H1 (cell line): ENCODE results near the gene BRD1. TPM values are rescaled to one million over a fixed set of nuclear protein-coding genes. Genes with fewer than 3 reads are reported as not detected.

Experiments
- CTCF ChIA-PET: fragments of 300-600 bp; sonication (Branson Sonifier 250); formaldehyde crosslinking; loops from one replicate; lab custom pipeline; 2021; ENCODE audit not compliant: partially characterized antibody; lab: Charles Lee
- POLR2A ChIA-PET: fragments of 300-600 bp; sonication (Branson Sonifier 250); formaldehyde crosslinking; loops from one replicate; lab custom pipeline; 2021; ENCODE audit warnings: inconsistent platforms; ENCODE audit not compliant: partially characterized antibody; lab: Charles Lee
- DNase-seq, 2 experiments: peaks; one replicate each; pipeline versions ENCODE4 v3.0.0 to v3.0.0-alpha.2; 2010 to 2022; ENCODE audit warnings: low spot score in 2 of 2, low read depth in 1 of 2, mixed read lengths in 1 of 2
- FAIRE-seq: peaks from 2 replicates; lab custom pipeline; 2011; peaks lifted over from hg19 to GRCh38; lab: Jason Lieb, UNC
- H2AFZ ChIP-seq: 2 replicates; pipeline ENCODE4 v1.8.1; 2012; ENCODE audit warnings: low read length, inconsistent platforms
- H2AK5ac ChIP-seq: 2 replicates; pipeline ENCODE4 v1.6.1; 2013; ENCODE audit warnings: low read depth, low read length
- H2BK120ac ChIP-seq: replicated peaks from 2 replicates; pipeline ENCODE3; 2013; ENCODE audit warnings: low read depth, low read length, inconsistent platforms
- H2BK12ac ChIP-seq: 2 replicates; pipeline ENCODE4 v1.6.1; 2013; ENCODE audit warnings: low read depth, low read length
- H2BK15ac ChIP-seq: 2 replicates; pipeline ENCODE4 v1.6.1; 2013; ENCODE audit warnings: low read length
- H2BK20ac ChIP-seq: 2 replicates; pipeline ENCODE4 v1.6.1; 2013; ENCODE audit warnings: low read length
- H2BK5ac ChIP-seq: 2 replicates; pipeline ENCODE4 v1.6.1; 2013; ENCODE audit warnings: low read depth, low read length
- H3K14ac ChIP-seq: 2 replicates; pipeline ENCODE4 v1.6.1; 2013; ENCODE audit warnings: inconsistent platforms; ENCODE audit not compliant: insufficient read length
- H3K18ac ChIP-seq: 2 replicates; pipeline ENCODE4 v1.6.1; 2013; ENCODE audit warnings: low read length; ENCODE audit errors: extremely low read depth
- H3K23ac ChIP-seq: 2 replicates; pipeline ENCODE4 v1.6.1; 2013; ENCODE audit warnings: inconsistent platforms; ENCODE audit not compliant: insufficient read length
- H3K23me2 ChIP-seq: 2 replicates; pipeline ENCODE4 v1.6.1; 2013; ENCODE audit warnings: low read depth, low read length
- H3K27ac ChIP-seq: 2 replicates; pipeline ENCODE4 v1.6.1; 2011; ENCODE audit warnings: low read depth, low read length, inconsistent platforms
- H3K27me3 ChIP-seq, 4 experiments: replicated peaks in 1 of 4; 1 replicate in 1 of 4; 2 replicates in 3 of 4; pipeline versions ENCODE4 v1.6.1 to v1.8.1; 2011 to 2013; ENCODE audit warnings: low read length in 3 of 4, mild to moderate bottlenecking in 3 of 4, inconsistent platforms in 2 of 4, mixed read lengths in 2 of 4, moderate library complexity in 1 of 4; ENCODE audit not compliant: control insufficient read depth in 3 of 4, insufficient read depth in 3 of 4; ENCODE audit errors: extremely low read depth in 1 of 4
- H3K36me3 ChIP-seq, 4 experiments: 2 replicates each; pipeline versions ENCODE4 v1.6.1 to v1.8.1; 2011 to 2013; ENCODE audit warnings: mild to moderate bottlenecking in 4 of 4, low read length in 3 of 4, moderate library complexity in 2 of 4, control low read depth in 1 of 4, inconsistent platforms in 1 of 4; ENCODE audit not compliant: insufficient read depth in 4 of 4, control insufficient read depth in 2 of 4
- H3K4ac ChIP-seq: replicated peaks from 2 replicates; pipeline ENCODE3; 2013; ENCODE audit warnings: low read length, low read depth, mixed read lengths, inconsistent platforms; ENCODE audit not compliant: insufficient read length
- H3K4me1 ChIP-seq, 4 experiments: replicated peaks in 1 of 4; 1 replicate in 1 of 4; 2 replicates in 3 of 4; pipeline versions ENCODE4 v1.6.1 to v1.8.1; 2011 to 2013; ENCODE audit warnings: low read length in 3 of 4, inconsistent platforms in 2 of 4, mixed read lengths in 1 of 4; ENCODE audit not compliant: insufficient read depth in 4 of 4, control insufficient read depth in 3 of 4
- H3K4me2 ChIP-seq, 2 experiments: 2 replicates each; pipeline versions ENCODE4 v1.6.1 to v1.8.1; 2011 to 2013; ENCODE audit warnings: low read depth in 2 of 2, low read length in 2 of 2, control low read depth in 1 of 2, inconsistent platforms in 1 of 2, mild to moderate bottlenecking in 1 of 2; ENCODE audit not compliant: insufficient read depth in 1 of 2
- H3K4me3 ChIP-seq, 4 experiments: fragments of 200-600, 300-600 bp in 1 of 4; sonication (generic), shearing (Covaris generic), sonication (Bioruptor Twin) in 1 of 4; 2 replicates each; pipeline versions ENCODE4 v1.5.1 to v1.8.1; 2011 to 2016; ENCODE audit warnings: low read length in 4 of 4, low read depth in 3 of 4, control low read depth in 2 of 4, inconsistent platforms in 2 of 4, mild to moderate bottlenecking in 2 of 4, mixed read lengths in 1 of 4, moderate library complexity in 1 of 4; ENCODE audit not compliant: insufficient read depth in 2 of 4; ENCODE audit errors: extremely low read depth in 1 of 4
- H3K56ac ChIP-seq: replicated peaks from 2 replicates; pipeline ENCODE3; 2013; ENCODE audit warnings: low read depth, mild to moderate bottlenecking, mixed read lengths, low read length, inconsistent platforms; ENCODE audit not compliant: insufficient read length
- H3K79me1 ChIP-seq: 2 replicates; pipeline ENCODE4 v1.6.1; 2013; ENCODE audit warnings: low read depth, low read length, control low read depth
- H3K79me2 ChIP-seq, 2 experiments: 2 replicates each; pipeline versions ENCODE4 v1.6.1 to v1.8.1; 2012 to 2013; ENCODE audit warnings: low read length in 2 of 2, mild to moderate bottlenecking in 2 of 2, inconsistent platforms in 1 of 2; ENCODE audit not compliant: insufficient read depth in 2 of 2, control insufficient read depth in 1 of 2
- H3K9ac ChIP-seq, 4 experiments: replicated peaks in 1 of 4; 1 replicate in 1 of 4; 2 replicates in 3 of 4; pipeline versions ENCODE4 v1.6.1 to v1.8.1; 2011 to 2013; ENCODE audit warnings: low read depth in 3 of 4, low read length in 3 of 4, control low read depth in 2 of 4, mild to moderate bottlenecking in 2 of 4, moderate library complexity in 2 of 4, inconsistent platforms in 1 of 4; ENCODE audit errors: extremely low read depth in 1 of 4
- H3K9me3 ChIP-seq, 2 experiments: 2 replicates each; pipeline versions ENCODE4 v1.6.1 to v1.8.1; 2012 to 2013; ENCODE audit warnings: mild to moderate bottlenecking in 2 of 2, moderate library complexity in 2 of 2, control low read depth in 1 of 2, inconsistent platforms in 1 of 2, low read depth in 1 of 2, low read length in 1 of 2, mixed read lengths in 1 of 2; ENCODE audit not compliant: insufficient read depth in 2 of 2
- H4K20me1 ChIP-seq, 2 experiments: replicated peaks in 1 of 2; 2 replicates each; pipeline versions ENCODE3 to v1.8.1; 2011 to 2013; ENCODE audit warnings: inconsistent platforms in 2 of 2, low read length in 2 of 2, mild to moderate bottlenecking in 1 of 2; ENCODE audit not compliant: insufficient read depth in 2 of 2, control insufficient read depth in 1 of 2
- H4K5ac ChIP-seq: 2 replicates; pipeline ENCODE4 v1.6.1; 2013; ENCODE audit warnings: low read length, low read depth, mixed read lengths, inconsistent platforms; ENCODE audit not compliant: insufficient read length
- H4K8ac ChIP-seq: 2 replicates; pipeline ENCODE4 v1.8.0; 2013; ENCODE audit warnings: mild to moderate bottlenecking, moderate library complexity, low read length, inconsistent platforms; ENCODE audit not compliant: insufficient read depth; ENCODE audit errors: extremely low read depth
- H4K91ac ChIP-seq: replicated peaks from 2 replicates; pipeline ENCODE3; 2013; ENCODE audit warnings: low read length, mixed read lengths, inconsistent platforms; ENCODE audit not compliant: insufficient read length
- BRCA1 ChIP-seq: IDR thresholded peaks from 2 replicates; pipeline ENCODE4 v1.6.1; 2012; ENCODE audit warnings: low read depth, low read length, improper control_type of control experiment
- CEBPB ChIP-seq: IDR thresholded peaks from 2 replicates; pipeline ENCODE4 v1.6.1; 2012; ENCODE audit warnings: low read depth, low read length
- HDAC2 ChIP-seq, 2 experiments: fragments of 300-600 bp in 1 of 2; sonication (generic) in 1 of 2; IDR thresholded peaks; 2 replicates each; pipeline ENCODE4 v1.6.1; 2011 to 2012; ENCODE audit warnings: low read depth in 2 of 2, low read length in 2 of 2, mild to moderate bottlenecking in 2 of 2, moderate library complexity in 2 of 2, borderline replicate concordance in 1 of 2, inconsistent platforms in 1 of 2
- RAD21 ChIP-seq, 2 experiments: IDR thresholded peaks in 1 of 2; conservative IDR thresholded peaks in 1 of 2; 2 replicates each; pipeline ENCODE4 v1.6.1; 2011; ENCODE audit warnings: low read depth in 2 of 2, low read length in 2 of 2, improper control_type of control experiment in 1 of 2, inconsistent platforms in 1 of 2, mild to moderate bottlenecking in 1 of 2, moderate library complexity in 1 of 2
- TAF1 ChIP-seq: IDR thresholded peaks from 2 replicates; pipeline ENCODE4 v1.6.1; 2011; ENCODE audit warnings: mild to moderate bottlenecking, low read depth, low read length
- ZNF274 ChIP-seq: IDR thresholded peaks from 2 replicates; pipeline ENCODE4 v1.7.0; 2012; ENCODE audit warnings: low read length, borderline replicate concordance; ENCODE audit errors: extremely low read depth
- WGBS, 2 experiments: shearing (Covaris generic) in 1 of 2; methylation state at CpG; one replicate each; pipeline versions ENCODE4 v1.1.6 to v1.1.7; 2013 to 2015; ENCODE audit warnings: low lambda C conversion rate in 2 of 2, mixed read lengths in 2 of 2, inconsistent platforms in 1 of 2, low coverage in 1 of 2, missing lambda C conversion rate in 1 of 2; ENCODE audit not compliant: insufficient replicate concordance in 2 of 2, insufficient coverage in 1 of 2, insufficient read length in 1 of 2; ENCODE audit errors: extremely low coverage in 1 of 2, missing lambda C conversion rate in 1 of 2; 5-methylcytosine and 5-hydroxymethylcytosine counted together
- long read RNA-seq, 2 experiments: library from RNA in 1 of 2; library from capped mRNA in 1 of 2; stranded (forward); transcript quantifications; one replicate each; pipeline ENCODE4 v2.0.0, GENCODE V29; 2021; ENCODE audit warnings: inconsistent platforms in 1 of 2
- polyA minus RNA-seq, 3 experiments: library from RNA; depleted of rRNA, polyadenylated mRNA; stranded (reverse); fragments of >200 nt; gene quantifications; 1 replicate in 2 of 3; 2 replicates in 1 of 3; pipeline ENCODE4 v1.2.3, GENCODE V29; 2011
- polyA plus RNA-seq, 7 experiments: library from polyadenylated mRNA; depleted of rRNA in 3 of 7; stranded (reverse) in 5 of 7; unstranded in 2 of 7; fragments of >200 nt in 5 of 7; fragments of 200-250 nt in 2 of 7; gene quantifications; 1 replicate in 5 of 7; 2 replicates in 1 of 7; 4 replicates in 1 of 7; pipeline versions ENCODE4 v1.2.1 to v1.2.3, GENCODE V29; 2011 to 2013; ENCODE audit warnings: missing spikeins in 2 of 7, mixed read lengths in 2 of 7
- total RNA-seq: library from RNA; stranded (reverse); fragmentation: NEBNext Ultra II Directional; extraction: Animal tissue kit (Norgen Biotek cat#: 25700); gene quantifications from 2 replicates; pipeline ENCODE4 v1.2.1, GENCODE V29; 2021
- TF ChIP-seq, protein P1 (sequence below): IDR thresholded peaks from 2 replicates; pipeline ENCODE4 v1.6.1; 2011; ENCODE audit warnings: low read length, improper control_type of control experiment

The BRD1 gene
- total RNA-seq = 34.0 and 35.7 TPM in 2 replicates
- polyA plus RNA-seq (2011; rRNA removed) = 6.8 and 11.4 TPM in 2 replicates
- polyA plus RNA-seq (2011; cell fraction: cytosol; rRNA removed) = 9.0 TPM
- polyA plus RNA-seq (2011; cell fraction: nucleus; rRNA removed) = 27.1 TPM
- polyA plus RNA-seq (2012, experiment 1 of 2) = 19.0 to 25.1 TPM (median 23.0 TPM) in 4 replicates
- polyA plus RNA-seq (2012, experiment 2 of 2) = 15.0 TPM
- 13.9 TPM for polyA plus RNA-seq (2013, experiment 1 of 2)
- 13.1 TPM for polyA plus RNA-seq (2013, experiment 2 of 2)
- polyA minus RNA-seq (2011; rRNA and poly(A)+ RNA removed) = 10.0 and 12.5 TPM in 2 replicates
- 20.6 TPM for polyA minus RNA-seq (2011; cell fraction: cytosol; rRNA and poly(A)+ RNA removed)
- polyA minus RNA-seq (2011; cell fraction: nucleus; rRNA and poly(A)+ RNA removed) = 24.8 TPM
- long read RNA-seq, experiment 1, partial matches to known transcripts = 12 of 20 reads
- long read RNA-seq, experiment 1, other reads (novel, unspliced or antisense) = 8 of 20 reads
- long read RNA-seq, experiment 2, partial matches to known transcripts = 2 of 2 reads
- long read RNA-seq, experiment 2, other reads (novel, unspliced or antisense) = 0 of 2 reads

DNA sequence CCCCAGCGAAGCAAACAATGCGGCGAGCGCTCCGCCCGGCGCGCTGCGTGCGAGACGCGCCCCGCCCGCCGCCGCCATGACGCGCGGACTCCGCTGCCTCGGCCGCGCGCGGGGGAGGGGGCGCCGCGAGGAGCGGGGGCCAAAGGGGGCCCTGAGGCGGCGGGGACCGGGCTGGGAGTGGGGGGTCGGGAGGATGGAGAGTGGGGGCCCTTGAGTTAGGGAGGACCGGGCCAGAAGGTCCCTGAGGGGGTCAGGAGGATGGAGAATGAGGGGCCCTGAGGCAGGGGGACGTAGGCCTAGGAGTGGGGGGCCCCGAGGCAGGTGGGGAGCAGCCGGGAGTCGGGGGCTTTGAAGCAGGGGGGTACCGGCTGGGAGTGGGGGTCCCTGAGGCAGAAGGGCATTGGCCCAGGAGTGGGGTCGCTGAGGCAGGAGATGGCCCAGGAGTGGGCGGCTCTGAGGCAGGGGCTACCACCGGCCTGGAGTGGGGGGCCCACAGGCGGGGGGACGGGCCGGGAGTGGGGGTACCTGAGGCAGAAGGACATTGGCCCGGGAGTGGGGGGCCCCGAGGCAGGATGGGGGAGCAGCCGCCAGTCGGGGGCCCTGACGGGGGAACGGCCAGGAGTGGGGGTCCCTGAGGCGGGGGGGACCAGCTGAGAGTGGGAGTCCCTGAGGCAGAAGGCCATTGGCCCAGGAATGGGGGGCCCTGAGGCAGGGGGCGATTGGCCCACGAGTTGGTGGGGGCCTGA is at the start of gene BRD1:
TSS of gene BRD1 (minus strand) at position 21 of the 746 bp plus-strand sequence. CDS start 3,556 bp downstream, outside the sequence.
- H3K27ac ChIP-seq = no peak within 1 kb of the TSS
- no peak within 1 kb of the TSS for H2AK5ac ChIP-seq
- H2AFZ ChIP-seq = no peak within 1 kb of the TSS
- H3K4me3 ChIP-seq = peak within 1 kb of the TSS; percentile 66 to 87 (median 70)
- H4K20me1 ChIP-seq = peaks cover 30 to 33% of the 10 kb centered on the region in 2 experiments
- H3K4ac ChIP-seq = no peak within 1 kb of the TSS
- peak within 1 kb of the TSS; percentile 58; the same call in 1 of the 2 replicates for H4K8ac ChIP-seq
- peaks cover 9% of the 10 kb centered on the region; the same call in 1 of the 2 replicates for H3K23me2 ChIP-seq
- peaks cover 22 to 26% of the 10 kb centered on the region in 2 experiments for H3K9me3 ChIP-seq
- no peak within 1 kb of the TSS for H3K56ac ChIP-seq
- FAIRE-seq (no peak), DNase-seq (no peak)
- no peak within 1 kb of the TSS for H2BK20ac ChIP-seq
- POLR2A ChIA-PET = no interaction called here
- peak within 1 kb of the TSS; percentile 56 to 89 (median 72); a peak in 6 of 7 replicates for H3K9ac ChIP-seq
- H4K5ac ChIP-seq = no peak within 1 kb of the TSS
- no peak within 1 kb of the TSS for H3K23ac ChIP-seq
- CTCF ChIA-PET = interaction anchor here (0.8 to 1.1 kb wide), 2 partner anchors 11 to 448 kb away, joined by 3 read pairs; no protein-coding TSS in a partner anchor
- peak within 1 kb of the TSS; percentile 90 to 94 for H3K4me2 ChIP-seq
- H4K91ac ChIP-seq = peak within 1 kb of the TSS; percentile 72
- peaks cover 8 to 16% (median 11%) of the 10 kb centered on the region in 4 experiments for H3K36me3 ChIP-seq
- H3K79me2 ChIP-seq = peaks cover 19 to 40% of the 10 kb centered on the region in 2 experiments
- 86% methylated on average over 2 of the region's 54 CpGs; no CpG with 5 or more reads in 1 of the 2 experiments for WGBS, 2 experiments
- H2BK15ac ChIP-seq = no peak within 1 kb of the TSS
- H3K18ac ChIP-seq = no peak within 1 kb of the TSS; the same call in 1 of the 2 replicates
- H2BK12ac ChIP-seq = no peak within 1 kb of the TSS
- H3K4me1 ChIP-seq = peaks cover 0 to 9% (median 7%) of the 10 kb centered on the region in 4 experiments; a peak in 5 of 7 replicates
- no peak within 1 kb of the TSS for H2BK5ac ChIP-seq
- H2BK120ac ChIP-seq = no peak within 1 kb of the TSS
- peaks cover 21% of the 10 kb centered on the region for H3K79me1 ChIP-seq
- H3K27me3 ChIP-seq = no peaks in the 10 kb centered on the region; a peak in 1 of 7 replicates
- no peak within 1 kb of the TSS for H3K14ac ChIP-seq
- peak; percentile 69 for TF ChIP-seq TAF1
- TF ChIP-seq RAD21 (IDR thresholded peaks at IDR 0.05 in 1 of 2, conservative IDR thresholded peaks at IDR 0.05 in 1 of 2; ENCODE audit: low read depth in 2 of 2, low read length in 2 of 2) = no peak
- TF ChIP-seq, protein P1, sequence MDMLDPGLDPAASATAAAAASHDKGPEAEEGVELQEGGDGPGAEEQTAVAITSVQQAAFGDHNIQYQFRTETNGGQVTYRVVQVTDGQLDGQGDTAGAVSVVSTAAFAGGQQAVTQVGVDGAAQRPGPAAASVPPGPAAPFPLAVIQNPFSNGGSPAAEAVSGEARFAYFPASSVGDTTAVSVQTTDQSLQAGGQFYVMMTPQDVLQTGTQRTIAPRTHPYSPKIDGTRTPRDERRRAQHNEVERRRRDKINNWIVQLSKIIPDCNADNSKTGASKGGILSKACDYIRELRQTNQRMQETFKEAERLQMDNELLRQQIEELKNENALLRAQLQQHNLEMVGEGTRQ = no peak
- TF ChIP-seq ZNF274 = no peak
- no peak for TF ChIP-seq HDAC2 (IDR thresholded peaks at IDR 0.05; ENCODE audit: borderline replicate concordance in 1 of 2, low read depth in 2 of 2, low read length in 2 of 2)
- TF ChIP-seq BRCA1 = no peak
- TF ChIP-seq CEBPB = no peak
